Ishikawa (cell line): ENCODE data around the gene PCDH19.

Experiments
- CEBPB ChIP-seq: IDR thresholded peaks from 2 replicates; pipeline ENCODE4 v1.6.1; 2012
- CREB1 ChIP-seq: IDR thresholded peaks from 2 replicates; pipeline ENCODE4 v1.6.1; 2012; ENCODE audit warnings: low read depth
- EGR1 ChIP-seq: IDR thresholded peaks from 2 replicates; pipeline ENCODE4 v1.6.1; 2012
- EP300 ChIP-seq: IDR thresholded peaks from 2 replicates; pipeline ENCODE4 v1.6.1; 2012; ENCODE audit warnings: borderline replicate concordance
- FOXM1 ChIP-seq: IDR thresholded peaks from 2 replicates; pipeline ENCODE4 v1.6.1; 2012; ENCODE audit warnings: low read depth, borderline replicate concordance
- NFIC ChIP-seq: IDR thresholded peaks from 2 replicates; pipeline ENCODE4 v1.6.1; 2012
- RAD21 ChIP-seq: IDR thresholded peaks from 2 replicates; pipeline ENCODE4 v1.6.1; 2012; ENCODE audit warnings: low read depth
- TAF1 ChIP-seq: IDR thresholded peaks from 2 replicates; pipeline ENCODE4 v1.6.1; 2012; ENCODE audit warnings: low read depth, mild to moderate bottlenecking
- TCF12 ChIP-seq: IDR thresholded peaks from 2 replicates; pipeline ENCODE4 v1.6.1; 2012; ENCODE audit warnings: low read depth
- TEAD4 ChIP-seq: IDR thresholded peaks from 2 replicates; pipeline ENCODE4 v1.6.1; 2012
- YY1 ChIP-seq: IDR thresholded peaks from 2 replicates; pipeline ENCODE4 v1.6.1; 2012; ENCODE audit warnings: low read depth
- ZBTB7A ChIP-seq: IDR thresholded peaks from 2 replicates; pipeline ENCODE4 v1.6.1; 2012; ENCODE audit warnings: low read depth
- TF ChIP-seq, protein P1 (sequence below): IDR thresholded peaks from 2 replicates; pipeline ENCODE4 v1.6.1; 2012
- TF ChIP-seq, protein P2 (sequence below): IDR thresholded peaks from 2 replicates; pipeline ENCODE4 v1.6.1; 2012; ENCODE audit warnings: low read depth, mild to moderate bottlenecking
- TF ChIP-seq, protein P3 (sequence below): IDR thresholded peaks from 2 replicates; pipeline ENCODE4 v1.6.1; 2012

PCDH19 gene

DNA sequence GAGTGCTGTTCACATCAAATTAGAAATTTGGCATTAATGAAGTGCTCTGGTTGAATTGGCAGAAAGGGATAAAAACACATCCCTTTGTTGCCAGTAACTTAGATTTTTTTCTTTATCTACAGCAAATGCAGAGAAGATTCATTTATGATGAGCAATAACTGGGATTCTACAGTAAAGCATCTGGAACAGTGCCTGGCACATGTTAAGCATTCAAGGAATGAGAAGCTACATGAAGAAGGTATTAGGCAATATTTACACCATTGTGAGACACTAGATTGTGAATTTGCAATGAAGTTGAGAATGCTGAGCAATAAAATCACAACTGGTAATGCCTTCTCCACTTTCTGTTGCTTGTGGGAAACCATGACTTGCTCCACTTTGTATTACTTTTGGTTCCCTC lies 33.5 kb downstream of the PCDH19 start:
- TF ChIP-seq EP300 (no peak), CREB1 (no peak), TEAD4 (no peak), ZBTB7A (no peak), FOXM1 (no peak), TAF1 (no peak), CEBPB (no peak), EGR1 (no peak), TCF12 (no peak), RAD21 (no peak), YY1 (no peak), NFIC (no peak)
- TF ChIP-seq, protein P1, sequence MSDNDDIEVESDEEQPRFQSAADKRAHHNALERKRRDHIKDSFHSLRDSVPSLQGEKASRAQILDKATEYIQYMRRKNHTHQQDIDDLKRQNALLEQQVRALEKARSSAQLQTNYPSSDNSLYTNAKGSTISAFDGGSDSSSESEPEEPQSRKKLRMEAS: no peak
- TF ChIP-seq, protein P2, sequence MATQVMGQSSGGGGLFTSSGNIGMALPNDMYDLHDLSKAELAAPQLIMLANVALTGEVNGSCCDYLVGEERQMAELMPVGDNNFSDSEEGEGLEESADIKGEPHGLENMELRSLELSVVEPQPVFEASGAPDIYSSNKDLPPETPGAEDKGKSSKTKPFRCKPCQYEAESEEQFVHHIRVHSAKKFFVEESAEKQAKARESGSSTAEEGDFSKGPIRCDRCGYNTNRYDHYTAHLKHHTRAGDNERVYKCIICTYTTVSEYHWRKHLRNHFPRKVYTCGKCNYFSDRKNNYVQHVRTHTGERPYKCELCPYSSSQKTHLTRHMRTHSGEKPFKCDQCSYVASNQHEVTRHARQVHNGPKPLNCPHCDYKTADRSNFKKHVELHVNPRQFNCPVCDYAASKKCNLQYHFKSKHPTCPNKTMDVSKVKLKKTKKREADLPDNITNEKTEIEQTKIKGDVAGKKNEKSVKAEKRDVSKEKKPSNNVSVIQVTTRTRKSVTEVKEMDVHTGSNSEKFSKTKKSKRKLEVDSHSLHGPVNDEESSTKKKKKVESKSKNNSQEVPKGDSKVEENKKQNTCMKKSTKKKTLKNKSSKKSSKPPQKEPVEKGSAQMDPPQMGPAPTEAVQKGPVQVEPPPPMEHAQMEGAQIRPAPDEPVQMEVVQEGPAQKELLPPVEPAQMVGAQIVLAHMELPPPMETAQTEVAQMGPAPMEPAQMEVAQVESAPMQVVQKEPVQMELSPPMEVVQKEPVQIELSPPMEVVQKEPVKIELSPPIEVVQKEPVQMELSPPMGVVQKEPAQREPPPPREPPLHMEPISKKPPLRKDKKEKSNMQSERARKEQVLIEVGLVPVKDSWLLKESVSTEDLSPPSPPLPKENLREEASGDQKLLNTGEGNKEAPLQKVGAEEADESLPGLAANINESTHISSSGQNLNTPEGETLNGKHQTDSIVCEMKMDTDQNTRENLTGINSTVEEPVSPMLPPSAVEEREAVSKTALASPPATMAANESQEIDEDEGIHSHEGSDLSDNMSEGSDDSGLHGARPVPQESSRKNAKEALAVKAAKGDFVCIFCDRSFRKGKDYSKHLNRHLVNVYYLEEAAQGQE: no peak
- TF ChIP-seq, protein P3, sequence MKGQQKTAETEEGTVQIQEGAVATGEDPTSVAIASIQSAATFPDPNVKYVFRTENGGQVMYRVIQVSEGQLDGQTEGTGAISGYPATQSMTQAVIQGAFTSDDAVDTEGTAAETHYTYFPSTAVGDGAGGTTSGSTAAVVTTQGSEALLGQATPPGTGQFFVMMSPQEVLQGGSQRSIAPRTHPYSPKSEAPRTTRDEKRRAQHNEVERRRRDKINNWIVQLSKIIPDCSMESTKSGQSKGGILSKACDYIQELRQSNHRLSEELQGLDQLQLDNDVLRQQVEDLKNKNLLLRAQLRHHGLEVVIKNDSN: no peak

DNA sequence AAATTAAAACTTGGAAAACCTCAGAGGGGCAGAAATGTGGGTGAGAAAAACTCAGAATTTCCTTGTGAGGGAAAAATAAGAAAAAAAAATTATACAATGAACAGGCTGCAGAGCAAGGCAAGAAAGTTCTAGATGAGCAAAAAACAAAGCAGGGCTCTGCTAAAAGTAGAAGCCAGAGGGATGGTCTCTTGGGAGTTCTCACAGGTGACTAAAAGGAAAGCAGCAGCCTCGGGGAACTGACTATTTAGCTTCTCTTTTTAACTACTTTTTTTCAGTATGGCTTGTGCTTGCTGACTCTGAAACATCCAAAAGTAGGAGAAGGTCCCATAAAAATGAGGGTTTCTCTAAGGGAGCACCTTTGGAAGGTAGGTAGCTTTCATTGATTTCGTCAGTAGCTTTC lies 36.4 kb downstream of the PCDH19 start:
- TF ChIP-seq EGR1 (no peak), YY1 (no peak)

DNA sequence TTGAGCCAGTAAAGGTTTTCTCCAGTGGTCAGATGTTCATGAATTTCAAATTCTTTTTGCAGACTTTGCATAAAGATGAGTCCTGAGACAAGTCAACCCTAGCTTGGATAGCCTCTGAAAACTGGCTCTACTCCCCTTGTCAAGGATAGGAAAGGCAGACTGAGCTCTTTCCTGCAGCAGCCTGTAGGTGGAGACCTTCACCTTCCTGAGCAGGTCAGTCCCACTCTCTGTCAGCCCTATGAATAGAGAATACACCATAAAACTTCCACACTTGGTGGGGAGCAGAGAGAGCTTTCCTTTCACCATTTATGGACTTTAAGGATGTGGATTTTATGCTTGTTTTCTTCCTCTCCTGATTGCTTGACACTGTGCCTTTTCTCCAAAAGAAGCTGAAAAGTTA lies 41.9 kb downstream of the PCDH19 start:
- no peak for TF ChIP-seq TAF1
- TF ChIP-seq RAD21: peak; percentile 63

DNA sequence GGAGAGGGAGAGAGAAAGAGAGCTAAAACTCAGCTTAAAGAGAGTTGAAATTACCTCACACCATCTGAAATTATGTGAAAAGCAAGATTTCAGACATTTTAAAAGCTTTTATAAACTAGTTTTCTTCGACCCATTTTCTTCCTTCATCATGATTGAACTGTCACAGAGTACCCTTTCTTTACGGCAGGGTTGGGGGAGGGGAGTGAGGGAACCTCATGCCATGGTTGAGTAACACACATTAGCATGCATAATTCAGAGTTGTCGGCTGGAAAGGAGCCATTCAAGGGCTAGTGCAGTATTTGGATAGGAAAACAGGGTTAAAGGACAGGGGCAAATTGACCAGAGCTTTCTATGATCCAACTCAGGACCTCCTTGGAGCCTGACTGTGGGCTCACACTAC lies 46.2 kb downstream of the PCDH19 start:
- TF ChIP-seq ZBTB7A: no peak
- TF ChIP-seq NFIC: no peak
- TF ChIP-seq CEBPB: no peak
- no peak for TF ChIP-seq YY1
- TF ChIP-seq CREB1: no peak
- TF ChIP-seq, protein P2: no peak
- no peak for TF ChIP-seq FOXM1
- TF ChIP-seq RAD21: no peak
- TF ChIP-seq, protein P1: no peak
- no peak for TF ChIP-seq TEAD4
- no peak for TF ChIP-seq TCF12
- TF ChIP-seq EGR1: no peak
- no peak for TF ChIP-seq EP300
- TF ChIP-seq, protein P3: no peak
- TF ChIP-seq TAF1: no peak

DNA sequence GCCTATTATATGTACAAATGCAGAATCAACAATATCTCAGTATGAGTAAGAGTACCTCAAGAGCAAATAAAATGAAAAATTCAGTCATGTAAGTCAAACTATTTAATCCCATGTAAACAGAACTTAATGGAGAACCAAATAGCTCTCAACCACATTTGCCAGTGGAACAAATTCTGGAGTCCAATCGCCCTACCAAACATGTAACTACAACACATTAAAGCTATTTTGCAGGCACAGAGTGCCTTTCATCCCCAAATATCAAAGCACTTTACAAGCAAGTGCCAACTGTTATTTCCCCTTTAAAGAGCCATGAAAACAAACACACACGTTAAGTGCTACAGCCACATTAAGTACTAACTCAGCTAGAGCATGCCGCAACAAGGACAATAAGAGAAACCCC lies 51.3 kb downstream of the PCDH19 start:
- TF ChIP-seq FOXM1 (no peak), EGR1 (no peak), TCF12 (no peak), RAD21 (no peak), TAF1 (no peak), ZBTB7A (no peak), NFIC (no peak), CEBPB (no peak), CREB1 (no peak), YY1 (no peak), TEAD4 (no peak), EP300 (no peak)
- TF ChIP-seq, protein P3: no peak
- TF ChIP-seq, protein P1: no peak
- TF ChIP-seq, protein P2: no peak
